Motor neuron (in vitro differentiated cells): ENCODE measurements around the gene SRSF7. TPM values are rescaled to one million over a fixed set of nuclear protein-coding genes. Genes with fewer than 3 reads are reported as not detected.
A peak's percentile ranks its signal among the peaks of the same experiment; 100 is the strongest.
"Not testable (repeated sequence)": the region's sequence is repeated elsewhere in the genome, so short reads cannot be mapped to it uniquely, and the experiment has no call there.

Source experiments
- ATAC-seq, 8 experiments: fragments of 200-7000 bp; cut with Tn5 transposase; replicated peaks in 6 of 8; 2 replicates each; pipeline ENCODE4 v1.8.0; 2021; ENCODE audit warnings: mild to moderate bottlenecking in 8 of 8, moderate library complexity in 8 of 8
- H3K27ac ChIP-seq, 2 donors: fragments of 250-450 bp; sonication (Bioruptor Pico); 2 replicates each; pipeline ENCODE4 v1.9.0; 2021; ENCODE audit warnings: antibody characterized with exemption in 2 of 2, mild to moderate bottlenecking in 2 of 2, moderate library complexity in 1 of 2
- H3K4me1 ChIP-seq, 2 donors: fragments of 250-450 bp; sonication (Bioruptor Pico); replicated peaks in 1 of 2; 2 replicates each; pipeline ENCODE4 v1.6.1; 2021; ENCODE audit warnings: antibody characterized with exemption in 2 of 2, mild to moderate bottlenecking in 2 of 2, moderate library complexity in 1 of 2
- H3K4me3 ChIP-seq, 5 donors: fragments of 250-450 bp; sonication (Bioruptor Pico); 2 replicates each; pipeline ENCODE4 v1.9.0; 2021; ENCODE audit warnings: antibody characterized with exemption in 5 of 5, mild to moderate bottlenecking in 5 of 5, moderate library complexity in 4 of 5
- WGBS, 10 experiments: fragments of 450-650 bp; shearing (Covaris generic); methylation state at CpG; one replicate each; pipeline ENCODE4 v1.0.0; 2022; 5-methylcytosine and 5-hydroxymethylcytosine counted together
- in situ Hi-C, 9 experiments: fragments of 400-800 bp; cut with MboI; loops; one replicate each; pipeline ENCODE4 v1.15.0; 2021; ENCODE audit warnings: low sequenced_read_pairs in 9 of 9, low pct_unique_long_range_greater_than_20kb in 2 of 9; ENCODE audit not compliant: unreplicated experiment in 9 of 9
- total RNA-seq, 8 experiments: library from RNA; unstranded; fragments of 300-600 nt; gene quantifications; 2 replicates each; pipeline versions ENCODE4 v1.2.3 to v1.2.4, GENCODE V29; 2022

SRSF7 gene
- total RNA-seq, 8 experiments from 2014 or later: 86.3 to 270 (median 120) TPM

DNA sequence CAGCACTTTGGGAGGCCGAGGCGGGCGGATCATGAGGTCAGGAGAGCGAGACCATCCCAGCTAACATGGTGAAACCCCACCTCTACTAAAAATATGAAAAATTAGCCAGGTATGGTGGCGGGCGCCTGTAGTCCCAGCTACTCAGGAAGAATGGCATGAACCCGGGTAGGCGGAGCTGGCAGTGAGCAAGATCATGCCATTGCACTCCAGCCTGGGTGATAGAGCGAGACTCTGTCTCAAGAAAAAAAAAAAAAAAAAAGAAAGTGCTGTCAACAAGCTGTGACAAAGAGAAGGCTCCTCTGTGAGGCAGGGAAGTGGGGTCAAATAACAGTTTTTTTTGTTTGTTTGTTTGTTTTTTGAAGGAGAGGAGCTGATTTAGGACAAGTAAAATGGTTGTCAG, 42.7 kb downstream of the SRSF7 start:
- not testable (repeated sequence) for H3K27ac ChIP-seq, ATAC-seq, H3K4me3 ChIP-seq, H3K4me1 ChIP-seq
- 79 to 100% (median 89%) methylated on average over 2 to 9 of the region's 9 CpGs; no CpG with 5 or more reads in 2 of the 10 experiments for WGBS, 10 experiments
- in situ Hi-C loops: loop anchor here in 1 of 9 experiments (25.0 kb wide), 1 partner anchor 96 kb away; the partner anchor contains the start of gene HNRNPLL

DNA sequence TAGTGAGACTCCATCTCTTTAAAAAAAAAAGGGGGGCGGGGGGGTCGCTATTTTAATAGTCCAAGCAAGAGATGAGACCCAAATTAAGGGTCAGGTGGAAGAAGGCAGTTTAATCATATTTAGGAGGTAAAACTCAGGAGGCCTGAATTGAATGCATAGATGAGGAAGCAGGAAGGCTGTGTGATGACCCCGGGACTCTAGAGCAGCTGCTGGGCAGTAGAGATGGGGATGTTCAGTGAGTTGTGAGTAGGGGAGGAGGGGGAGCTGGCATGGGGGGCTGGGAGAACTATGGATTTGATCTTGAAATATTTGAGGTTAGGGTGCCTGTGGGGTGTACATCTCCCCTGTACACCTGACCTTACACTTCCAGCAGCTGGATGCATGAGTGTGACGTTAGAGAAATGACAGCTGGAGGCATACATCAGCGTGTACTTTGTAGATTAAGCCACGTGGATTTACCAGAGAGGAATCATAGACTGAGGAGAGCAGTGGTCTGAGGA, 44.3 kb downstream of the SRSF7 start:
- H3K27ac ChIP-seq: no peak overlapping the region
- in situ Hi-C loops: loop anchor here in 1 of 9 experiments (25.0 kb wide), 1 partner anchor 95 kb away; the partner anchor contains the start of gene HNRNPLL
- H3K4me1 ChIP-seq: no peaks in the 10 kb centered on the region
- WGBS, 10 experiments: 42 to 100% (median 87%) methylated on average over 2 to 5 of the region's 6 CpGs; no CpG with 5 or more reads in 5 of the 10 experiments
- no peak overlapping the region for H3K4me3 ChIP-seq
- no peak for ATAC-seq

DNA sequence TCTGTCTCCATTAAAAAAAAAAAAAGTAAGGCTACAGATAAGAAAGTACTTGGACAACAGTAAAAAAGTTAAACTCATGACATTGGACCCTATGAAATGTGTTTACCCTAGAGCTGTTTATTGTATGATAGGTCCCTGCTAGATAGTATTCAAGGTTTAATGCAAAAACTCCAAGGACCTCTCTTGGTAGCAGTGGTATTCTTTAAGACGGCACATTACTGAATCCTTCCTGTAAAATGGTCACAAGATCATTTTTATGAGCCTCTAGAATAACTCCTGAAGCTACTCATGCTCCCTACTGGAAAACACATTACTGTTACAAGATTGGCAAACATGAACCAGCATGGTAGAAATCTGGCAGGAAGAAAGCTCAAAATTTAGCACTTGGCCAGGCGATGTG, 46.5 kb downstream of the SRSF7 start:
- H3K4me1 ChIP-seq: no peaks in the 10 kb centered on the region
- in situ Hi-C loops: loop anchor here in 1 of 9 experiments (25.0 kb wide), 1 partner anchor 92 kb away; the partner anchor contains the start of gene HNRNPLL
- WGBS, 10 experiments: 75 to 100% (median 98%) methylated on average over 1 to 2 of the region's 2 CpGs; no CpG with 5 or more reads in 4 of the 10 experiments
- H3K27ac ChIP-seq: no peak overlapping the region
- no peak for ATAC-seq
- no peak overlapping the region for H3K4me3 ChIP-seq

DNA sequence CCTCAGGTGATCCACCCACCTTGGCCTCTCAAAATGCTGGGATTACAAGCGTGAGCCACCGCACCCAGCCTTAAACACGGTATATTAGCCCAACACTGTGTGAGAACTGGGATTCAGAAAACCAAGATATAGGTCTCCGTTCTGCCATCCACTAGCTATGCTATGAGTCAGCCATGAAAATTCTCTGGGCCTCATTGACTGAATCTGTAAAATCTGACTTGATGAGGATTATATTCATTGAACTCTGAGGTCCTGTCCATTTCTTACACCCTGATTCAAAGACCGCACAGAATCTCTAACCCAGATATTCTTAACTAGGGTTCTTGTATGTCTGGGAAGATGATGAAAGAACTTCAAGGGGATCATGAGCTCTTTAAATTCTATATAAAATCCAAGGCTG, 47.8 kb downstream of the SRSF7 start:
- ATAC-seq, H3K4me1 ChIP-seq, H3K27ac ChIP-seq, H3K4me3 ChIP-seq: not testable (repeated sequence)
- 77 to 100% (median 100%) methylated on average over 1 to 5 of the region's 5 CpGs; no CpG with 5 or more reads in 1 of the 10 experiments for WGBS, 10 experiments
- in situ Hi-C loops: loop anchor here in 1 of 9 experiments (25.0 kb wide), 1 partner anchor 91 kb away; the partner anchor contains the start of gene HNRNPLL

DNA sequence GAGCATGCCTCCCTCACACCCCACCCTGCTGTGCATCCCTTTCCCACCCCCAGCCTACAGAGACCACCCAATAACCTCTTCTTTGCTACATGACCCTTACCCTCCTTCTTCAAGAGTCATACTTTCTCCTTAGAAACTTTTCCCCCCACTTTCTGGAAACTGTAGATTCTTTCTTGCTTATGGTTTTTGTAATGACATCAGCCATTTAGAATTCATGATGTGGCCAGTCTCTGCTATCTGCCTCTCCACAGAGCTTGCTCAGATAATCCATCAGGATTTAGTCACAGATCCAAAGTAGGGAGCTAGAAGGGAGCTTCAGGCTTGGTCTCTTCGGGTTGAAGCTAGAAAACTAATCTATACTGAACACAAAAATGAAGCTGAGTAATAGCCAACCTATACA, 48.7 kb downstream of the SRSF7 start:
- no peak overlapping the region for H3K4me3 ChIP-seq
- in situ Hi-C loops: loop anchor here in 1 of 9 experiments (25.0 kb wide), 1 partner anchor 90 kb away; the partner anchor contains the start of gene HNRNPLL
- no peak for ATAC-seq
- WGBS, 10 experiments: 0 to 90% (median 71%) methylated on average over 1 of the region's 1 CpG; no CpG with 5 or more reads in 3 of the 10 experiments
- H3K27ac ChIP-seq: no peak overlapping the region
- H3K4me1 ChIP-seq: no peaks in the 10 kb centered on the region

DNA sequence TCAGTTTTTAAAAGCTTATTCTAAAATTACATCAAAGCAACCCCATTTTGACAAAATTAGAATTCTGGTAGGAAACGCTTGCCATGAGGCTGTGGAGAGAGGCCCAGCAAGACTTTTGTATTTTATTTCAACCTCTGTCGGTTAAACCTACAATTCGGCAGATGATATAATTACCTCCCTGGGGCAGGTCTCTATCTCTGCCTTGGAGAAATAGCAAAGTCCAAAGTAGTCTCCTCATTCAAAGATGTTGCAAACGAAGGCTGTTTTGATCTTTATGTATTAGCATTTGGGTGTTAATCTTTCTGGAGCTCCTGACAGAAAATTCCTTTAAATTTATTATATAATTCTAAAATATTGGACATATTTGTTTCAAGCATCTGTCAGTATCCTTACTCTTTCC, 49.6 kb downstream of the SRSF7 start:
- Histone ChIP-seq H3K27ac (no peak overlapping the region), H3K4me1 (no peaks in the 10 kb centered on the region), H3K4me3 (no peak overlapping the region)
- in situ Hi-C loops: loop anchor here in 1 of 9 experiments (25.0 kb wide), 1 partner anchor 89 kb away; the partner anchor contains the start of gene HNRNPLL
- ATAC-seq: no peak
- 62 to 100% (median 88%) methylated on average over 1 to 4 of the region's 4 CpGs; no CpG with 5 or more reads in 3 of the 10 experiments for WGBS, 10 experiments

DNA sequence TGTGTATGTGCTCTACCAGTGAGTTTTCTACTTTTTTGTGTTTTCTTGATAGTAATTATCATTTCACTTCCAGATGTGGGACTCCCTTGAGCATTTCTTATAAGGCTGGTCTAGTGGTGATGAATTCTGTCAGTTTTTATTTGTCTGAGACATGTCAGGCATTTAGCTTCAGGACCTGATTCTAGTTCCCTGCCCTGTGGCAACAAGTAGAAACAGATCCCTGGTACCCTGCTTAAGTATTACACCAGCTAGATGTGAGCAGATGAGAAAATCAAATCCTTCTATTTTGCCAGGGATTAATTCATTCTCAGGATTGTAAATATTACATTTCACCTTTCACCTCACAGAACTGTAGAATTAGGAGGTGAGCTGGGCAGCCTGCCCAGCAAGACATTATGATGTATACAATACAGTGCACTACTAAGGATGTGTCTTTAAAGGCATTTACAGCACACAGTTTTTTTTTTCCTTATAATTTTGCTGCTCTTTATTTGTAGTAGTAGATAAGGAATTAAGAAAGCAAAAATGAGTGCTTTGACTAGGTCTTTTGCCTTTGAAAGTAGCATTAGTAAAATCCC, 50.2 kb downstream of the SRSF7 start:
- Histone ChIP-seq H3K4me3 (no peak overlapping the region), H3K4me1 (no peaks in the 10 kb centered on the region), H3K27ac (no peak overlapping the region)
- in situ Hi-C loops: loop anchor here in 1 of 9 experiments (25.0 kb wide), 1 partner anchor 89 kb away; the partner anchor contains the start of gene HNRNPLL
- ATAC-seq: no peak

DNA sequence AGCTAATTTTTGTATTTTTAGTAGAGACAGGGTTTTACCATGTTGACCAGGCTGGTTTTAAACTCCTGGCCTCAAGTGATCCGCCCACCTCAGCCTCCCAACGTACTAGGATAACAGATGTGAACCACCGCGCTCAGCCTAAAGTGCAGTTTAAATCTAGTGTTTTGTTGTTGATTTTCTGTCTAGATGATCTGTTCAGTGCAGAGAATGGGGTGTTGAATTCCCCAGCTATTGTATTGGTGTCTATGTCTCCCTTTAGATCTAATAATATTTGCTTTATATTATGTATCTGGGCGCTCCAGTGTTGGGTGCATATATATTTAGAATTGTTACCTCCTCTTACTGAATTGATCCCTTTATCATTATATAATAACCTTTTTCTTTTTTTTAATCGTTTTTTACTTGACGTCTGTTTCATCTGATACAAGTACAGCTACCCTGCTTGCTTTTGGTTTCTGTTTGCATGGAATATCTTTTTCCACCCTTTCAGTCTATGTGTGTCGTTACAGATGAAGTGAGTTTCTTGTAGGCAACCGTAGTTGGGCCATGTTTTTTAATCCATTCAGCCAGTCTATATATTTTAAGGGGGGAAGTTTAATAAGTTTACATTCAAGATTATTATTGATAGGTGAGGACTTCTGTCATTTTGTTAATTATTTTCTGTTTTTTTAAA, 50.9 kb downstream of the SRSF7 start:
- Histone ChIP-seq H3K4me1 (no peaks in the 10 kb centered on the region), H3K27ac (no peak overlapping the region), H3K4me3 (no peak overlapping the region)
- no peak for ATAC-seq
- in situ Hi-C loops: loop anchor here in 1 of 9 experiments (25.0 kb wide), 1 partner anchor 88 kb away; the partner anchor contains the start of gene HNRNPLL
- 75 to 98% (median 85%) methylated on average over 3 to 9 of the region's 9 CpGs; no CpG with 5 or more reads in 1 of the 10 experiments for WGBS, 10 experiments

DNA sequence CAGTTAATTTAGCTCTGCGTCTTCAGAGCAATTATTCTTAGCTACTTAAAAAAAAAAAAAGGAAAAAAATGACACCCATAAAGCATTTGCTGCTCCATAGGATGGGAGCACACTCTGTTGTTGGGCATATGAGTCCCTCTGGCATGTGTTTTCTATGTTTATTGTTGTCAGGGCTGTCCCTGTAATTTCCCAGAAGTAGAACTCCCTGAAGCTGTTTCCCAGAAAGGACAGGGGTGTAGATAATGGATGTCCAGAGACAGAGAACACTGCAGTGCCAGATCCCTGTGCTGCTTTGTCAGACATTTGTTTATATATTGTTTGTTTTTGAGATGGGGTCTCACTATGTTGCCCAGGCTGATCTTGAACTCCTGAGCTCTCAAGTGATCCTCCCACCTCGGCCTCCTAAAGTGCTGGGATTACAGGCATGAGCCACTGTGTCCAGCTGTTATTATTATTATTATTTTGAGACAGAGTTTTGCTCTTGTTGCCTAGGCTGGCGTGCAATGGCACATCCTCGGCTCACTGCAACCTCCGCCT, 52.6 kb downstream of the SRSF7 start:
- no peak overlapping the region for H3K4me3 ChIP-seq
- in situ Hi-C loops: no loop called here
- ATAC-seq: peak in 3 of 8 experiments; percentile 22 to 69 (median 33)
- no peaks in the 10 kb centered on the region for H3K4me1 ChIP-seq
- H3K27ac ChIP-seq: no peak overlapping the region
- 80 to 100% (median 100%) methylated on average over 1 to 3 of the region's 5 CpGs; no CpG with 5 or more reads in 3 of the 10 experiments for WGBS, 10 experiments

DNA sequence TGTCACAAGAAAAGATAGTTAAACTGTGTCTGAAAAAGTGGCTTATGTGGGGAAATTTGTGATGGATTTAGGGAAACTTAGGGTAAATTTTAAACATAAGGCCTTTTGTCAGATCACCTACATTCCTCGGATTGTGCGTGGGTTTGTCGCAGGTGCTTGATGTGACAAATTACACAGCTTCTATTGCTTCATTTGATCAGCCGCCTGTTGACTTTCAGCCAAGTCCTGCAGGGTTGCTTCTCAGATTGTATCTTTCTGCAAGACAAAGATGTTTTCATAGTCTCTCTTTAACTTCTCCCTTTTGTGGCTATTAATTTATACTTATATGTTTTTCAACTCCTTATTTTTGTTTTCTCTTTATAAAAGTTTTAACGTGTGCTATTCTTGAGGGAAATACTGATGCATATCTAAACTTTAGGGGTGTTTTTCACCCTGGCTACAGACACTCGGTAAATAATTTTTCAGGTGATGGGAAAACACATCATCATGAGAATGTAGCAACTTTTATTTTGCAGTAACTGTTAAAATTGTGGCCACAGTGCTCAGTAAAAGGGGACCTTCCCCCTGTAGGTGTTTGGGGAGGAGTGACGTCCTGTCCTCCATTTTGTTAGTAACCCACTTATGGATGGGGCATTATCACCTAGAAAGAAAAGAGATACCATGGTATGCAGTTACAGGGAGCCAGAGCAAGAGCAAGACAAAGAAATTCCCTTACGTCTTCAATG, 53.9 kb downstream of the SRSF7 start:
- Histone ChIP-seq H3K4me3 (no peak overlapping the region), H3K4me1 (no peaks in the 10 kb centered on the region), H3K27ac (no peak overlapping the region)
- in situ Hi-C loops: no loop called here
- no peak for ATAC-seq
- 57 to 96% (median 85%) methylated on average over 1 to 8 of the region's 8 CpGs for WGBS, 10 experiments
